Gastroesophageal sphincter (tissue), 4 donors: ENCODE measurements around the gene TMPO. TPM values are rescaled to one million over a fixed set of nuclear protein-coding genes. Genes with fewer than 3 reads are reported as not detected.
A peak's percentile ranks its signal among the peaks of the same experiment; 100 is the strongest.

Experiments used
- ATAC-seq: fragments of 150-250 bp; one replicate; pipeline ENCODE4 v1.9.1; 2016; ENCODE audit warnings: mild to moderate bottlenecking, moderate library complexity
- H3K27ac ChIP-seq, 4 donors: fragments of 200-600 bp; sonication (generic) in 3 of 4; 1 replicate in 3 of 4; 2 replicates in 1 of 4; pipeline ENCODE4 v1.5.1; 2016 to 2019
- H3K27me3 ChIP-seq: fragments of 200-600 bp; sonication (generic); one replicate; pipeline ENCODE4 v1.5.1; 2019
- H3K36me3 ChIP-seq, 2 donors: fragments of 200-600 bp; sonication (generic); one replicate each; pipeline ENCODE4 v1.5.1; 2019; ENCODE audit warnings: control low read depth in 1 of 2
- H3K4me1 ChIP-seq, 3 donors: fragments of 200-600 bp; sonication (generic); 1 replicate in 2 of 3; 2 replicates in 1 of 3; pipeline ENCODE4 v1.5.1; 2016 to 2019; ENCODE audit warnings: control low read depth in 2 of 3
- H3K4me3 ChIP-seq, 2 donors: fragments of 200-600 bp; sonication (generic); one replicate each; pipeline ENCODE4 v1.5.1; 2019; ENCODE audit warnings: mild to moderate bottlenecking in 1 of 2, moderate library complexity in 1 of 2
- H3K9me3 ChIP-seq, 3 donors: fragments of 200-600 bp; sonication (generic); one replicate each; pipeline ENCODE4 v1.5.1; 2017 to 2019; ENCODE audit warnings: control low read depth in 2 of 3
- CTCF ChIP-seq, 4 experiments: fragments of 200-600 bp in 2 of 4; fragments of 450-650 bp in 2 of 4; sonication (generic) in 1 of 4; IDR thresholded peaks; one replicate each; pipeline ENCODE4 v1.5.1; 2017 to 2019; ENCODE audit warnings: antibody characterized with exemption in 4 of 4, mild to moderate bottlenecking in 2 of 4, moderate library complexity in 2 of 4
- EP300 ChIP-seq: sonication (generic); formaldehyde crosslinking; IDR thresholded peaks from one replicate; pipeline ENCODE4 v1.6.1; 2017; ENCODE audit warnings: antibody characterized with exemption, mild to moderate bottlenecking
- POLR2A ChIP-seq, 2 donors: fragments of 450-650 bp; IDR thresholded peaks; one replicate each; pipeline ENCODE4 v1.6.1; 2017; ENCODE audit warnings: antibody characterized with exemption in 2 of 2, mild to moderate bottlenecking in 2 of 2, moderate library complexity in 1 of 2
- POLR2AphosphoS5 ChIP-seq: sonication (generic); formaldehyde crosslinking; IDR thresholded peaks from one replicate; pipeline ENCODE4 v1.6.1; 2017; ENCODE audit warnings: antibody characterized with exemption
- WGBS, 2 donors: methylation state at CpG; one replicate each; pipeline ENCODE4 v1.1.5; 2018; ENCODE audit warnings: low coverage in 1 of 2; 5-methylcytosine and 5-hydroxymethylcytosine counted together
- total RNA-seq, 4 donors: library from RNA; depleted of rRNA; stranded (reverse); fragments of >200 nt; gene quantifications; one replicate each; pipeline ENCODE4 v1.1.0, GENCODE V29; 2016

Gene TMPO
- total RNA-seq, 4 donors from 2014 or later = 42.3 to 56.7 (median 53.7) TPM

GRCh38 chr12:98530068-98530467 is 14.7 kb downstream of the TMPO start:
- WGBS, 2 donors = 100% methylated on average over 1 of the region's 1 CpG; no CpG with 5 or more reads in 1 of the 2 donors
- H3K4me3 ChIP-seq = no peak overlapping the region
- no peaks in the 10 kb centered on the region for H3K9me3 ChIP-seq
- H3K4me1 ChIP-seq = peaks cover 0 to 4% (median 0%) of the 10 kb centered on the region in 3 donors
- peaks cover 0 to 67% of the 10 kb centered on the region in 2 donors for H3K36me3 ChIP-seq
- TF ChIP-seq POLR2AphosphoS5 = no peak
- H3K27me3 ChIP-seq = no peaks in the 10 kb centered on the region
- ATAC-seq = no peak
- H3K27ac ChIP-seq = no peak overlapping the region

GRCh38 chr12:98532687-98533304 is 17.4 kb downstream of the TMPO start:
- Histone ChIP-seq H3K36me3 (peaks cover 0 to 92% of the 10 kb centered on the region in 2 donors), H3K9me3 (no peaks in the 10 kb centered on the region), H3K27ac (no peak overlapping the region), H3K4me1 (no peaks in the 10 kb centered on the region), H3K27me3 (no peaks in the 10 kb centered on the region), H3K4me3 (no peak overlapping the region)
- WGBS, 2 donors = 65 to 70% methylated on average over 3 to 4 of the region's 4 CpGs
- TF ChIP-seq POLR2AphosphoS5 (no peak), CTCF (IDR thresholded peaks at IDR 0.05) (peak; percentile 42 to 56 (median 52))
- ATAC-seq = no peak

DNA sequence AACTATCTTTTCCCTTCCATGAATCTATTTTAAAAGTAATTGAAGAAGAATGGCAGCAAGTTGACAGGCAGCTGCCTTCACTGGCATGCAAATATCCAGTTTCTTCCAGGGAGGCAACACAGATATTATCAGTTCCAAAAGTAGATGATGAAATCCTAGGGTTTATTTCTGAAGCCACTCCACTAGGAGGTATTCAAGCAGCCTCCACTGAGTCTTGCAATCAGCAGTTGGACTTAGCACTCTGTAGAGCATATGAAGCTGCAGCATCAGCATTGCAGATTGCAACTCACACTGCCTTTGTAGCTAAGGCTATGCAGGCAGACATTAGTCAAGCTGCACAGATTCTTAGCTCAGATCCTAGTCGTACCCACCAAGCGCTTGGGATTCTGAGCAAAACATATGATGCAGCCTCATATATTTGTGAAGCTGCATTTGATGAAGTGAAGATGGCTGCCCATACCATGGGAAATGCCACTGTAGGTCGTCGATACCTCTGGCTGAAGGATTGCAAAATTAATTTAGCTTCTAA is 18.4 kb downstream of the TMPO start:
- TF ChIP-seq EP300 = no peak
- no peak for TF ChIP-seq CTCF (IDR thresholded peaks at IDR 0.05)
- TF ChIP-seq POLR2A (IDR thresholded peaks at IDR 0.05) = no peak
- TF ChIP-seq POLR2AphosphoS5 = no peak
- Histone ChIP-seq H3K27ac (no peak overlapping the region), H3K4me1 (no peaks in the 10 kb centered on the region), H3K36me3 (peaks cover 0 to 95% of the 10 kb centered on the region in 2 donors), H3K27me3 (no peaks in the 10 kb centered on the region), H3K9me3 (no peaks in the 10 kb centered on the region), H3K4me3 (no peak overlapping the region)
- 94 to 95% methylated on average over 2 to 4 of the region's 4 CpGs for WGBS, 2 donors
- ATAC-seq = no peak

- no peak for ATAC-seq
- WGBS, 2 donors = 86% methylated on average over 3 to 4 of the region's 4 CpGs
- Histone ChIP-seq H3K27me3 (no peaks in the 10 kb centered on the region), H3K9me3 (no peaks in the 10 kb centered on the region), H3K36me3 (peaks cover 0 to 92% of the 10 kb centered on the region in 2 donors), H3K4me3 (no peak overlapping the region), H3K27ac (no peak overlapping the region), H3K4me1 (no peaks in the 10 kb centered on the region)
- TF ChIP-seq POLR2A (IDR thresholded peaks at IDR 0.05) (no peak), EP300 (no peak), POLR2AphosphoS5 (no peak), CTCF (IDR thresholded peaks at IDR 0.05) (no peak)
These were observed 22.6 kb downstream of the TMPO start for GRCh38 chr12:98538031-98538430.

GRCh38 chr12:98543701-98544100 is 28.3 kb downstream of the TMPO start:
- TF ChIP-seq POLR2AphosphoS5 (no peak), POLR2A (IDR thresholded peaks at IDR 0.05) (no peak), CTCF (IDR thresholded peaks at IDR 0.05) (no peak), EP300 (no peak)
- no peak for ATAC-seq
- Histone ChIP-seq H3K27ac (no peak overlapping the region), H3K9me3 (no peaks in the 10 kb centered on the region), H3K27me3 (no peaks in the 10 kb centered on the region), H3K4me3 (no peak overlapping the region), H3K4me1 (no peaks in the 10 kb centered on the region), H3K36me3 (peaks cover 0 to 75% of the 10 kb centered on the region in 2 donors)
